ENCODE data around the gene KCNE3. TPM values are rescaled to one million over a fixed set of nuclear protein-coding genes. Genes with fewer than 3 reads are reported as not detected.

The KCNE3 gene
- 10 to 100 TPM; 31.9 to 41.2 TPM for total RNA-seq

GRCh38 chr11:74466916-74467885 is at the start of gene KCNE3:
KCNE3 (minus strand) TSS chr11:74467549; CDS start chr11:74457563, 9,986 bp downstream.
- peak; percentile 77 for DNase-seq
- intact Hi-C loops (cut with DNase I): no loop called here
- Histone ChIP-seq H3K9ac (ENCODE audit: low read depth in 2 of 2, low read length in 2 of 2) (peak within 1 kb of the TSS; percentile 68 to 79), H3K27ac (peak within 1 kb of the TSS; percentile 71), H3K4me1 (no peaks in the 10 kb centered on the region), H3K4me3 (peak within 1 kb of the TSS; percentile 66), H3K27me3 (no peaks in the 10 kb centered on the region), H3K9me3 (no peaks in the 10 kb centered on the region), H3K36me3 (no peaks in the 10 kb centered on the region)
- TF ChIP-seq CTCF (IDR thresholded peaks at IDR 0.05): no peak

GRCh38 chr11:74507582-74507981 is 40.2 kb upstream of the KCNE3 start:
- no peak for TF ChIP-seq CTCF (IDR thresholded peaks at IDR 0.05)
- H3K4me3 ChIP-seq: no peak overlapping the region
- intact Hi-C loops (cut with DNase I): no loop called here
- no peak for DNase-seq
- H3K9me3 ChIP-seq: no peaks in the 10 kb centered on the region
- H3K27me3 ChIP-seq: no peaks in the 10 kb centered on the region
- no peak overlapping the region for H3K27ac ChIP-seq
- H3K9ac ChIP-seq (ENCODE audit: low read depth in 2 of 2, low read length in 2 of 2): no peak overlapping the region
- H3K4me1 ChIP-seq: no peaks in the 10 kb centered on the region
- no peaks in the 10 kb centered on the region for H3K36me3 ChIP-seq

GRCh38 chr11:74506823-74507222 is 39.5 kb upstream of the KCNE3 start:
- Histone ChIP-seq H3K27ac (no peak overlapping the region), H3K4me3 (no peak overlapping the region), H3K27me3 (no peaks in the 10 kb centered on the region), H3K4me1 (no peaks in the 10 kb centered on the region), H3K9me3 (no peaks in the 10 kb centered on the region), H3K36me3 (no peaks in the 10 kb centered on the region), H3K9ac (ENCODE audit: low read depth in 2 of 2, low read length in 2 of 2) (no peak overlapping the region)
- TF ChIP-seq CTCF (IDR thresholded peaks at IDR 0.05): no peak
- DNase-seq: no peak
- intact Hi-C loops (cut with DNase I): no loop called here

- Histone ChIP-seq H3K9ac (ENCODE audit: low read depth in 2 of 2, low read length in 2 of 2) (no peak overlapping the region), H3K27me3 (no peaks in the 10 kb centered on the region), H3K4me1 (no peaks in the 10 kb centered on the region), H3K9me3 (no peaks in the 10 kb centered on the region), H3K27ac (no peak overlapping the region), H3K4me3 (no peak overlapping the region), H3K36me3 (no peaks in the 10 kb centered on the region)
- intact Hi-C loops (cut with DNase I): no loop called here
- no peak for DNase-seq
- no peak for TF ChIP-seq CTCF (IDR thresholded peaks at IDR 0.05)
Observed at GRCh38 chr11:74505911-74506310, 38.6 kb upstream of the KCNE3 start.

- Histone ChIP-seq H3K9ac (ENCODE audit: low read depth in 2 of 2, low read length in 2 of 2) (no peak overlapping the region), H3K27me3 (no peaks in the 10 kb centered on the region), H3K4me3 (no peak overlapping the region), H3K36me3 (no peaks in the 10 kb centered on the region), H3K4me1 (no peaks in the 10 kb centered on the region), H3K27ac (no peak overlapping the region), H3K9me3 (no peaks in the 10 kb centered on the region)
- intact Hi-C loops (cut with DNase I): no loop called here
- no peak for DNase-seq
- no peak for TF ChIP-seq CTCF (IDR thresholded peaks at IDR 0.05)
Observed at GRCh38 chr11:74504100-74504691, 36.8 kb upstream of the KCNE3 start.
